IMR-90 (cell line): ENCODE data around the gene GFM1. TPM values are rescaled to one million over a fixed set of nuclear protein-coding genes. Genes with fewer than 3 reads are reported as not detected.
A peak's percentile ranks its signal among the peaks of the same experiment; 100 is the strongest.

Experiments used
- ATAC-seq: fragments of 200-7000 bp; cut with Tn5 transposase; 2 replicates; pipeline ENCODE4 v1.9.1; 2020; ENCODE audit warnings: low read depth, mild to moderate bottlenecking, moderate library complexity
- BruUV-seq: library from RNA; stranded (reverse); fragments of 400-500 nt; replicated peaks from 2 replicates; lab custom pipeline; 2021; lab: Mats Ljungman, UMichigan
- CTCF ChIA-PET: fragments of 300-600 bp; formaldehyde crosslinking; extraction: SDS; loops from one replicate; lab custom pipeline; 2021; ENCODE audit warnings: antibody characterized with exemption; lab: Yijun Ruan, JAX
- POLR2A ChIA-PET: fragments of 300-600 bp; sonication (Branson Sonifier 250); formaldehyde crosslinking; loops from one replicate; lab custom pipeline; 2022; ENCODE audit warnings: antibody characterized with exemption; ENCODE audit not compliant: unreplicated experiment; lab: Charles Lee
- DNase-seq: peaks from one replicate; pipeline ENCODE4 v3.0.0; 2013
- H2AFZ ChIP-seq: replicated peaks from 2 replicates; pipeline ENCODE3; 2013; ENCODE audit warnings: low read length, mild to moderate bottlenecking; ENCODE audit not compliant: poor library complexity
- H2AK5ac ChIP-seq: 2 replicates; pipeline ENCODE4 v1.6.1; 2013; ENCODE audit warnings: low read depth, low read length, inconsistent platforms
- H2AK9ac ChIP-seq: replicated peaks from 2 replicates; pipeline ENCODE3; 2013; ENCODE audit warnings: mild to moderate bottlenecking, low read depth, low read length, moderate library complexity; ENCODE audit not compliant: poor library complexity
- H2BK120ac ChIP-seq: 2 replicates; pipeline ENCODE4 v1.6.1; 2013; ENCODE audit warnings: low read depth, low read length, inconsistent platforms
- H2BK15ac ChIP-seq: 3 replicates; pipeline ENCODE4 v1.6.1; 2013; ENCODE audit warnings: low read depth, low read length, inconsistent platforms
- H2BK20ac ChIP-seq: 2 replicates; pipeline ENCODE4 v1.6.1; 2013; ENCODE audit warnings: low read depth, mild to moderate bottlenecking, inconsistent platforms, low read length, moderate library complexity
- H2BK5ac ChIP-seq: 2 replicates; pipeline ENCODE4 v1.6.1; 2013; ENCODE audit warnings: mild to moderate bottlenecking, low read depth, low read length, inconsistent platforms; ENCODE audit not compliant: poor library complexity, severe bottlenecking
- H3K14ac ChIP-seq: replicated peaks from 2 replicates; pipeline ENCODE4 v1.6.1; 2013; ENCODE audit warnings: low read depth, low read length, inconsistent platforms
- H3K18ac ChIP-seq: 2 replicates; pipeline ENCODE4 v1.6.1; 2013; ENCODE audit warnings: low read depth, low read length, control low read depth
- H3K23ac ChIP-seq: 2 replicates; pipeline ENCODE4 v1.6.1; 2013; ENCODE audit warnings: low read depth, low read length, inconsistent platforms
- H3K27ac ChIP-seq: 2 replicates; pipeline ENCODE4 v1.5.1; 2013; ENCODE audit warnings: mild to moderate bottlenecking, control low read depth, low read length; ENCODE audit not compliant: insufficient read depth
- H3K27me3 ChIP-seq: 2 replicates; pipeline ENCODE4 v1.6.1; 2013; ENCODE audit warnings: low read length; ENCODE audit not compliant: control insufficient read depth, insufficient read depth
- H3K36me3 ChIP-seq: 2 replicates; pipeline ENCODE4 v1.6.1; 2013; ENCODE audit warnings: low read length, mixed read lengths; ENCODE audit not compliant: control insufficient read depth, insufficient read depth
- H3K4ac ChIP-seq: 2 replicates; pipeline ENCODE4 v1.6.1; 2013; ENCODE audit warnings: low read depth, low read length, inconsistent platforms
- H3K4me1 ChIP-seq: 2 replicates; pipeline ENCODE4 v1.6.1; 2013; ENCODE audit warnings: low read length, mixed read lengths; ENCODE audit not compliant: control insufficient read depth, insufficient read depth
- H3K4me2 ChIP-seq: 2 replicates; pipeline ENCODE4 v1.6.1; 2013; ENCODE audit warnings: low read depth, mild to moderate bottlenecking, control low read depth, low read length, moderate library complexity
- H3K4me3 ChIP-seq: 2 replicates; pipeline ENCODE4 v1.5.1; 2013; ENCODE audit warnings: low read depth, mild to moderate bottlenecking, control low read depth, low read length, moderate library complexity; ENCODE audit not compliant: insufficient read depth
- H3K56ac ChIP-seq: 2 replicates; pipeline ENCODE4 v1.6.1; 2013; ENCODE audit warnings: low read length, inconsistent platforms; ENCODE audit not compliant: insufficient read depth; ENCODE audit errors: extremely low read depth
- H3K79me1 ChIP-seq, 2 experiments: 2 replicates each; pipeline ENCODE4 v1.6.1; 2013; ENCODE audit warnings: low read length in 2 of 2, inconsistent platforms in 1 of 2, low read depth in 1 of 2
- H3K9ac ChIP-seq: 2 replicates; pipeline ENCODE4 v1.6.1; 2013; ENCODE audit warnings: low read depth, low read length, control low read depth
- H3K9me1 ChIP-seq: 2 replicates; pipeline ENCODE4 v1.6.1; 2013; ENCODE audit warnings: low read length, inconsistent platforms; ENCODE audit not compliant: insufficient read depth
- H3K9me3 ChIP-seq: 2 replicates; pipeline ENCODE4 v1.6.1; 2013; ENCODE audit warnings: low read length; ENCODE audit not compliant: control insufficient read depth, insufficient read depth
- H4K20me1 ChIP-seq: 2 replicates; pipeline ENCODE4 v1.6.1; 2013; ENCODE audit warnings: low read length, inconsistent platforms; ENCODE audit not compliant: insufficient read depth
- H4K5ac ChIP-seq: 2 replicates; pipeline ENCODE4 v1.6.1; 2013; ENCODE audit warnings: mild to moderate bottlenecking, low read depth, low read length, control low read depth
- H4K8ac ChIP-seq, 2 experiments: 2 replicates each; pipeline ENCODE4 v1.6.1; 2013; ENCODE audit warnings: low read depth in 2 of 2, low read length in 2 of 2, control low read depth in 1 of 2, inconsistent platforms in 1 of 2
- H4K91ac ChIP-seq: 2 replicates; pipeline ENCODE4 v1.6.1; 2013; ENCODE audit warnings: low read depth, low read length, inconsistent platforms; ENCODE audit not compliant: insufficient read depth
- BHLHE40 ChIP-seq: fragments of 150-350 bp; IDR thresholded peaks from 2 replicates; pipeline ENCODE4 v1.6.1; 2016; ENCODE audit warnings: mild to moderate bottlenecking, low read depth, low read length
- CEBPB ChIP-seq: IDR thresholded peaks from 2 replicates; pipeline ENCODE4 v1.6.1; 2012; ENCODE audit warnings: low read depth, low read length, improper control_type of control experiment
- FOS ChIP-seq: fragments of 150-350 bp; IDR thresholded peaks from 2 replicates; pipeline ENCODE4 v1.6.1; 2016; ENCODE audit warnings: low read depth, low read length
- MAFK ChIP-seq: IDR thresholded peaks from 2 replicates; pipeline ENCODE4 v1.6.1; 2012; ENCODE audit warnings: low read depth, low read length, improper control_type of control experiment
- MAZ ChIP-seq: IDR thresholded peaks from 2 replicates; pipeline ENCODE4 v1.6.1; 2012; ENCODE audit warnings: low read depth, mild to moderate bottlenecking, low read length, improper control_type of control experiment, moderate library complexity, borderline replicate concordance
- MXI1 ChIP-seq: IDR thresholded peaks from 2 replicates; pipeline ENCODE4 v1.6.1; 2012; ENCODE audit warnings: low read depth, mild to moderate bottlenecking, low read length, moderate library complexity, borderline replicate concordance
- NFE2L2 ChIP-seq: fragments of 150-350 bp; IDR thresholded peaks from 2 replicates; pipeline ENCODE4 v1.6.1; 2016; ENCODE audit warnings: low read depth, mild to moderate bottlenecking, low read length
- POLR2A ChIP-seq: IDR thresholded peaks from 2 replicates; pipeline ENCODE4 v1.6.1; 2012; ENCODE audit warnings: mild to moderate bottlenecking, low read depth, low read length
- RAD21 ChIP-seq: IDR thresholded peaks from 2 replicates; pipeline ENCODE4 v1.6.1; 2012; ENCODE audit warnings: low read length, improper control_type of control experiment
- RCOR1 ChIP-seq: IDR thresholded peaks from 2 replicates; pipeline ENCODE4 v1.6.1; 2012; ENCODE audit warnings: mild to moderate bottlenecking, low read length, improper control_type of control experiment; ENCODE audit not compliant: insufficient replicate concordance
- RFX5 ChIP-seq: IDR thresholded peaks from 2 replicates; pipeline ENCODE4 v1.8.0; 2012; ENCODE audit warnings: low read depth, mild to moderate bottlenecking, low read length, moderate library complexity
- SMC3 ChIP-seq: fragments of 150-350 bp; IDR thresholded peaks from 2 replicates; pipeline ENCODE4 v1.6.1; 2016; ENCODE audit warnings: low read depth, mild to moderate bottlenecking, antibody characterized with exemption, low read length, moderate library complexity
- WGBS, 2 experiments: methylation state at CpG; one replicate each; pipeline versions ENCODE4 v1.1.5 to v1.1.7; 2013; ENCODE audit warnings: missing lambda C conversion rate in 2 of 2; ENCODE audit not compliant: insufficient read length in 1 of 2; ENCODE audit errors: extremely low coverage in 2 of 2; 5-methylcytosine and 5-hydroxymethylcytosine counted together
- dilution Hi-C: fragments of 300-500 bp; cut with HindIII; formaldehyde crosslinking; loops from one replicate; pipeline ENCODE4 v1.14.3; 2018; ENCODE audit warnings: low sequenced_read_pairs; ENCODE audit not compliant: unreplicated experiment
- in situ Hi-C: fragments of 300-500 bp; cut with MboI; formaldehyde crosslinking; loops from 3 replicates; pipeline ENCODE4 v1.14.3; 2019; ENCODE audit warnings: low sequenced_read_pairs, inconsistent platforms, mixed read lengths
- intact Hi-C: fragments of 100-400 bp; cut with micrococcal nuclease; formaldehyde crosslinking; loops from 2 replicates; pipeline ENCODE4 v1.10.0; 2022
- polyA plus RNA-seq, 3 experiments: library from polyadenylated mRNA; depleted of rRNA; stranded (reverse); fragments of >200 nt; gene quantifications; 2 replicates each; pipeline ENCODE4 v1.2.3, GENCODE V29; 2012; ENCODE audit warnings: low replicate concordance in 1 of 3
- total RNA-seq: library from RNA; depleted of rRNA; stranded (reverse); fragments of >200 nt; gene quantifications from 2 replicates; pipeline ENCODE4 v1.2.3, GENCODE V29; 2012
- TF ChIP-seq, protein P1 (sequence below): conservative IDR thresholded peaks from 2 replicates; pipeline ENCODE4 v1.5.1; 2012; ENCODE audit warnings: mild to moderate bottlenecking, low read depth, low read length, improper control_type of control experiment
- TF ChIP-seq, protein P2 (sequence below): fragments of 150-350 bp; IDR thresholded peaks from 2 replicates; pipeline ENCODE4 v1.6.1; 2016; ENCODE audit warnings: low read depth, mild to moderate bottlenecking, low read length, moderate library complexity, borderline replicate concordance

GFM1 gene
- total and polyA plus RNA-seq, 2 of the 4 experiments (the other 2 are of a cell fraction) = 12.4 to 36.0 TPM

DNA sequence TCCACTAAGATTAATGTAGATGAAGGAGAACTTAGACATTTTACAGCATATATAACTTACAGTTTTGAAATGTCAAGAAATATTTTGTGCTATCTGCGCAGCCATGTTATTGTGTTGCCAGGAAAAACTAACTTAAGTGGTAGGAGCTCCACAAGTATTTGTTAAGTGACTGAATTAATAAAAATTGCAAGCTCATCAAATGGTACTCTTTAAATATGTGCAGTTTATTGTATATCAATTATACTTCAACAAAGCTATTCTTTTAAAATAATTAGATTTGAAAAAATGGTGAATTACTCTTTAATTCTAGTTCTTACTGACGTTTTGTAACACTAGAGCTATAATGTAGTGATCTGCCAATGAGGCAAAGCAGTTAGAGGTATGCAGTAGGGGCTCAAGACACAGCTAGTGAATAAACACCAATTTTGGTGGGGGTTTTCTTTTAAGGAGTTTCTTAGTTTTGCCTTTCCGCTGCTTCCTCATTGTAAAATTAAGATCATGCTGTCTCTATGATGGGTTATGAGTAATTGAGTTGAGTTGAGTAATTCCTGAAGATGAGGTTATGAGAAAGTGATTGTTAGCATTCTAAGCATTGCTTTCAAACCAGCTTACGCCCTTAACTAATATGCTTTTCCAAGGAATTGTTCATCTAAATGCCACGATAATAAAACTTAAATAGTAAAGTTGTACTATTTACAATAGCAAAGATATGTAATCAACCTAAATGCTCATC is 39.1 kb downstream of the GFM1 start:
- Histone ChIP-seq H3K14ac (no peak overlapping the region; the same call in 1 of the 2 replicates), H3K9ac (peak overlapping the region; percentile 39; the same call in 1 of the 2 replicates), H3K27me3 (no peaks in the 10 kb centered on the region), H3K4me3 (no peak overlapping the region), H3K56ac (peak overlapping the region; percentile 71; the same call in 1 of the 2 replicates), H3K18ac (peak overlapping the region; percentile 96; the same call in 1 of the 2 replicates), H3K23ac (0 out of 2 replicates have a peak overlapping the region, but pooled peaks have one; percentile 69), H3K9me3 (no peaks in the 10 kb centered on the region), H4K91ac (peak overlapping the region; percentile 45; the same call in 1 of the 2 replicates), H4K8ac (peak overlapping the region in 1 of 2 experiments; percentile 79; a peak in 2 of 4 replicates), H3K4me2 (peak overlapping the region; percentile 70; the same call in 1 of the 2 replicates), H4K5ac (no peak overlapping the region; the same call in 1 of the 2 replicates), H2BK15ac (peak overlapping the region; percentile 35; the same call in 1 of the 3 replicates), H4K20me1 (no peaks in the 10 kb centered on the region), H3K4me1 (peaks cover 3% of the 10 kb centered on the region), H2BK5ac (peak overlapping the region; percentile 92), H3K27ac (no peak overlapping the region), H2AFZ (no peak overlapping the region), H3K36me3 (no peaks in the 10 kb centered on the region), H3K79me1 (peaks cover 5 to 15% of the 10 kb centered on the region in 2 experiments), H3K4ac (peak overlapping the region; percentile 21; the same call in 1 of the 2 replicates), H3K9me1 (peaks cover 8% of the 10 kb centered on the region), H2AK9ac (no peak overlapping the region), H2BK20ac (peak overlapping the region; percentile 85; the same call in 1 of the 2 replicates), H2AK5ac (no peak overlapping the region), H2BK120ac (peak overlapping the region; percentile 64; the same call in 1 of the 2 replicates)
- peak; percentile 84 for ATAC-seq
- intact Hi-C loops (no loop called here), dilution Hi-C loops (no loop called here), in situ Hi-C loops (no loop called here)
- DNase-seq = peak; percentile 88
- WGBS, 2 experiments = no CpG with 5 or more reads among the region's 5 CpGs
- BruUV-seq = no TSS peak
- TF ChIP-seq NFE2L2 = no peak
- no peak for TF ChIP-seq RFX5
- TF ChIP-seq POLR2A = no peak
- TF ChIP-seq MAZ = no peak
- TF ChIP-seq, protein P1, sequence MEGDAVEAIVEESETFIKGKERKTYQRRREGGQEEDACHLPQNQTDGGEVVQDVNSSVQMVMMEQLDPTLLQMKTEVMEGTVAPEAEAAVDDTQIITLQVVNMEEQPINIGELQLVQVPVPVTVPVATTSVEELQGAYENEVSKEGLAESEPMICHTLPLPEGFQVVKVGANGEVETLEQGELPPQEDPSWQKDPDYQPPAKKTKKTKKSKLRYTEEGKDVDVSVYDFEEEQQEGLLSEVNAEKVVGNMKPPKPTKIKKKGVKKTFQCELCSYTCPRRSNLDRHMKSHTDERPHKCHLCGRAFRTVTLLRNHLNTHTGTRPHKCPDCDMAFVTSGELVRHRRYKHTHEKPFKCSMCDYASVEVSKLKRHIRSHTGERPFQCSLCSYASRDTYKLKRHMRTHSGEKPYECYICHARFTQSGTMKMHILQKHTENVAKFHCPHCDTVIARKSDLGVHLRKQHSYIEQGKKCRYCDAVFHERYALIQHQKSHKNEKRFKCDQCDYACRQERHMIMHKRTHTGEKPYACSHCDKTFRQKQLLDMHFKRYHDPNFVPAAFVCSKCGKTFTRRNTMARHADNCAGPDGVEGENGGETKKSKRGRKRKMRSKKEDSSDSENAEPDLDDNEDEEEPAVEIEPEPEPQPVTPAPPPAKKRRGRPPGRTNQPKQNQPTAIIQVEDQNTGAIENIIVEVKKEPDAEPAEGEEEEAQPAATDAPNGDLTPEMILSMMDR = no peak
- no peak for TF ChIP-seq RCOR1
- peak; percentile 91 for TF ChIP-seq MAFK
- TF ChIP-seq BHLHE40 = no peak
- TF ChIP-seq, protein P2, sequence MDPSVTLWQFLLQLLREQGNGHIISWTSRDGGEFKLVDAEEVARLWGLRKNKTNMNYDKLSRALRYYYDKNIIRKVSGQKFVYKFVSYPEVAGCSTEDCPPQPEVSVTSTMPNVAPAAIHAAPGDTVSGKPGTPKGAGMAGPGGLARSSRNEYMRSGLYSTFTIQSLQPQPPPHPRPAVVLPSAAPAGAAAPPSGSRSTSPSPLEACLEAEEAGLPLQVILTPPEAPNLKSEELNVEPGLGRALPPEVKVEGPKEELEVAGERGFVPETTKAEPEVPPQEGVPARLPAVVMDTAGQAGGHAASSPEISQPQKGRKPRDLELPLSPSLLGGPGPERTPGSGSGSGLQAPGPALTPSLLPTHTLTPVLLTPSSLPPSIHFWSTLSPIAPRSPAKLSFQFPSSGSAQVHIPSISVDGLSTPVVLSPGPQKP = no peak
- TF ChIP-seq SMC3 = no peak
- TF ChIP-seq MXI1 = no peak
- peak; percentile 89 for TF ChIP-seq CEBPB
- TF ChIP-seq RAD21 = no peak
- TF ChIP-seq FOS = 0 out of 2 replicates have a peak, but pooled peaks have one; percentile 5
- CTCF ChIA-PET = interaction anchor here (0.8 to 1.0 kb wide), 4 partner anchors 11 to 44 kb away, joined by 3 to 4 read pairs (median 3); partner anchors contain the start of gene LXN
- POLR2A ChIA-PET = no interaction called here
